ENCODE results near the gene TPST1. TPM values are rescaled to one million over a fixed set of nuclear protein-coding genes. Genes with fewer than 3 reads are reported as not detected.

Gene TPST1
- polyA plus RNA-seq, 2 donors, result 4.4 to 5.9 TPM

- Histone ChIP-seq H3K27ac (ENCODE audit: low read depth in 2 of 2, low read length in 1 of 2) (no peak overlapping the region), H3K36me3 (ENCODE audit: control insufficient read depth in 2 of 2, insufficient read depth in 2 of 2, low read length in 1 of 2) (no peaks in the 10 kb centered on the region), H3K4me1 (ENCODE audit: control insufficient read depth in 2 of 2, insufficient read depth in 2 of 2, low read length in 1 of 2) (peaks cover 2 to 3% of the 10 kb centered on the region in 2 donors), H3K27me3 (ENCODE audit: control insufficient read depth in 1 of 2, insufficient read depth in 2 of 2, low read length in 2 of 2) (no peaks in the 10 kb centered on the region), H3K9me3 (ENCODE audit: control insufficient read depth in 2 of 2, insufficient read depth in 1 of 2, low read depth in 1 of 2, low read length in 1 of 2) (no peaks in the 10 kb centered on the region), H3K4me3 (ENCODE audit: low read depth in 1 of 2, low read length in 2 of 2) (no peak overlapping the region)
- 90 to 93% methylated on average over 4 of the region's 4 CpGs for WGBS, 2 donors
Measured at GRCh38 chr7:66186991-66187390, 18.1 kb upstream of the TPST1 start.

- Histone ChIP-seq H3K27ac (ENCODE audit: low read depth in 2 of 2, low read length in 1 of 2) (peak overlapping the region in 1 of 2 donors; percentile 9), H3K4me1 (ENCODE audit: control insufficient read depth in 2 of 2, insufficient read depth in 2 of 2, low read length in 1 of 2) (peaks cover 2 to 3% of the 10 kb centered on the region in 2 donors), H3K27me3 (ENCODE audit: control insufficient read depth in 1 of 2, insufficient read depth in 2 of 2, low read length in 2 of 2) (no peaks in the 10 kb centered on the region), H3K4me3 (ENCODE audit: low read depth in 1 of 2, low read length in 2 of 2) (no peak overlapping the region), H3K9me3 (ENCODE audit: control insufficient read depth in 2 of 2, insufficient read depth in 1 of 2, low read depth in 1 of 2, low read length in 1 of 2) (no peaks in the 10 kb centered on the region), H3K36me3 (ENCODE audit: control insufficient read depth in 2 of 2, insufficient read depth in 2 of 2, low read length in 1 of 2) (no peaks in the 10 kb centered on the region)
- 8 to 21% methylated on average over 1 of the region's 1 CpG for WGBS, 2 donors
Measured at GRCh38 chr7:66187905-66188304, 17.2 kb upstream of the TPST1 start.

- Histone ChIP-seq H3K27me3 (ENCODE audit: control insufficient read depth in 1 of 2, insufficient read depth in 2 of 2, low read length in 2 of 2) (no peaks in the 10 kb centered on the region), H3K9me3 (ENCODE audit: control insufficient read depth in 2 of 2, insufficient read depth in 1 of 2, low read depth in 1 of 2, low read length in 1 of 2) (no peaks in the 10 kb centered on the region), H3K4me1 (ENCODE audit: control insufficient read depth in 2 of 2, insufficient read depth in 2 of 2, low read length in 1 of 2) (peaks cover 2 to 3% of the 10 kb centered on the region in 2 donors), H3K36me3 (ENCODE audit: control insufficient read depth in 2 of 2, insufficient read depth in 2 of 2, low read length in 1 of 2) (no peaks in the 10 kb centered on the region), H3K4me3 (ENCODE audit: low read depth in 1 of 2, low read length in 2 of 2) (no peak overlapping the region), H3K27ac (ENCODE audit: low read depth in 2 of 2, low read length in 1 of 2) (no peak overlapping the region)
- 92 to 97% methylated on average over 2 of the region's 2 CpGs for WGBS, 2 donors
Measured at GRCh38 chr7:66188645-66189044, 16.5 kb upstream of the TPST1 start.

GRCh38 chr7:66189695-66190503 lies 15.2 kb upstream of the TPST1 start:
- no peak overlapping the region for H3K4me3 ChIP-seq (ENCODE audit: low read depth in 1 of 2, low read length in 2 of 2)
- H3K27me3 ChIP-seq (ENCODE audit: control insufficient read depth in 1 of 2, insufficient read depth in 2 of 2, low read length in 2 of 2), result no peaks in the 10 kb centered on the region
- 62 to 76% methylated on average over 7 of the region's 7 CpGs for WGBS, 2 donors
- no peaks in the 10 kb centered on the region for H3K36me3 ChIP-seq (ENCODE audit: control insufficient read depth in 2 of 2, insufficient read depth in 2 of 2, low read length in 1 of 2)
- peaks cover 2 to 3% of the 10 kb centered on the region in 2 donors for H3K4me1 ChIP-seq (ENCODE audit: control insufficient read depth in 2 of 2, insufficient read depth in 2 of 2, low read length in 1 of 2)
- no peaks in the 10 kb centered on the region for H3K9me3 ChIP-seq (ENCODE audit: control insufficient read depth in 2 of 2, insufficient read depth in 1 of 2, low read depth in 1 of 2, low read length in 1 of 2)
- no peak overlapping the region for H3K27ac ChIP-seq (ENCODE audit: low read depth in 2 of 2, low read length in 1 of 2)

GRCh38 chr7:66190504-66190857 lies 14.7 kb upstream of the TPST1 start:
- H3K36me3 ChIP-seq (ENCODE audit: control insufficient read depth in 2 of 2, insufficient read depth in 2 of 2, low read length in 1 of 2), result no peaks in the 10 kb centered on the region
- no peaks in the 10 kb centered on the region for H3K9me3 ChIP-seq (ENCODE audit: control insufficient read depth in 2 of 2, insufficient read depth in 1 of 2, low read depth in 1 of 2, low read length in 1 of 2)
- peaks cover 2 to 3% of the 10 kb centered on the region in 2 donors for H3K4me1 ChIP-seq (ENCODE audit: control insufficient read depth in 2 of 2, insufficient read depth in 2 of 2, low read length in 1 of 2)
- H3K27ac ChIP-seq (ENCODE audit: low read depth in 2 of 2, low read length in 1 of 2), result no peak overlapping the region
- no peak overlapping the region for H3K4me3 ChIP-seq (ENCODE audit: low read depth in 1 of 2, low read length in 2 of 2)
- 61 to 78% methylated on average over 5 of the region's 5 CpGs for WGBS, 2 donors
- H3K27me3 ChIP-seq (ENCODE audit: control insufficient read depth in 1 of 2, insufficient read depth in 2 of 2, low read length in 2 of 2), result no peaks in the 10 kb centered on the region

- no peaks in the 10 kb centered on the region for H3K36me3 ChIP-seq (ENCODE audit: control insufficient read depth in 2 of 2, insufficient read depth in 2 of 2, low read length in 1 of 2)
- peaks cover 2 to 3% of the 10 kb centered on the region in 2 donors for H3K4me1 ChIP-seq (ENCODE audit: control insufficient read depth in 2 of 2, insufficient read depth in 2 of 2, low read length in 1 of 2)
- H3K27me3 ChIP-seq (ENCODE audit: control insufficient read depth in 1 of 2, insufficient read depth in 2 of 2, low read length in 2 of 2), result no peaks in the 10 kb centered on the region
- H3K9me3 ChIP-seq (ENCODE audit: control insufficient read depth in 2 of 2, insufficient read depth in 1 of 2, low read depth in 1 of 2, low read length in 1 of 2), result no peaks in the 10 kb centered on the region
- WGBS, 2 donors, result 67 to 77% methylated on average over 6 of the region's 6 CpGs
- no peak overlapping the region for H3K27ac ChIP-seq (ENCODE audit: low read depth in 2 of 2, low read length in 1 of 2)
- no peak overlapping the region for H3K4me3 ChIP-seq (ENCODE audit: low read depth in 1 of 2, low read length in 2 of 2)
Measured at GRCh38 chr7:66193146-66193725, 11.9 kb upstream of the TPST1 start.

GRCh38 chr7:66198469-66198868 lies 6.7 kb upstream of the TPST1 start:
- Histone ChIP-seq H3K4me3 (ENCODE audit: low read depth in 1 of 2, low read length in 2 of 2) (no peak overlapping the region), H3K4me1 (ENCODE audit: control insufficient read depth in 2 of 2, insufficient read depth in 2 of 2, low read length in 1 of 2) (no peaks in the 10 kb centered on the region), H3K27me3 (ENCODE audit: control insufficient read depth in 1 of 2, insufficient read depth in 2 of 2, low read length in 2 of 2) (no peaks in the 10 kb centered on the region), H3K27ac (ENCODE audit: low read depth in 2 of 2, low read length in 1 of 2) (no peak overlapping the region), H3K36me3 (ENCODE audit: control insufficient read depth in 2 of 2, insufficient read depth in 2 of 2, low read length in 1 of 2) (no peaks in the 10 kb centered on the region), H3K9me3 (ENCODE audit: control insufficient read depth in 2 of 2, insufficient read depth in 1 of 2, low read depth in 1 of 2, low read length in 1 of 2) (no peaks in the 10 kb centered on the region)
- 31 to 48% methylated on average over 2 of the region's 2 CpGs for WGBS, 2 donors

GRCh38 chr7:66198956-66199355 lies 6.2 kb upstream of the TPST1 start:
- Histone ChIP-seq H3K27ac (ENCODE audit: low read depth in 2 of 2, low read length in 1 of 2) (no peak overlapping the region), H3K36me3 (ENCODE audit: control insufficient read depth in 2 of 2, insufficient read depth in 2 of 2, low read length in 1 of 2) (no peaks in the 10 kb centered on the region), H3K9me3 (ENCODE audit: control insufficient read depth in 2 of 2, insufficient read depth in 1 of 2, low read depth in 1 of 2, low read length in 1 of 2) (no peaks in the 10 kb centered on the region), H3K4me1 (ENCODE audit: control insufficient read depth in 2 of 2, insufficient read depth in 2 of 2, low read length in 1 of 2) (no peaks in the 10 kb centered on the region), H3K4me3 (ENCODE audit: low read depth in 1 of 2, low read length in 2 of 2) (no peak overlapping the region), H3K27me3 (ENCODE audit: control insufficient read depth in 1 of 2, insufficient read depth in 2 of 2, low read length in 2 of 2) (no peaks in the 10 kb centered on the region)
- WGBS, 2 donors, result 86 to 91% methylated on average over 4 of the region's 4 CpGs

GRCh38 chr7:66202441-66202840 lies 2.7 kb upstream of the TPST1 start:
- H3K36me3 ChIP-seq (ENCODE audit: control insufficient read depth in 2 of 2, insufficient read depth in 2 of 2, low read length in 1 of 2), result no peaks in the 10 kb centered on the region
- H3K4me3 ChIP-seq (ENCODE audit: low read depth in 1 of 2, low read length in 2 of 2), result no peak overlapping the region
- 61 to 65% methylated on average over 8 of the region's 8 CpGs for WGBS, 2 donors
- H3K27me3 ChIP-seq (ENCODE audit: control insufficient read depth in 1 of 2, insufficient read depth in 2 of 2, low read length in 2 of 2), result no peaks in the 10 kb centered on the region
- H3K27ac ChIP-seq (ENCODE audit: low read depth in 2 of 2, low read length in 1 of 2), result no peak overlapping the region
- H3K9me3 ChIP-seq (ENCODE audit: control insufficient read depth in 2 of 2, insufficient read depth in 1 of 2, low read depth in 1 of 2, low read length in 1 of 2), result no peaks in the 10 kb centered on the region
- peaks cover 0 to 6% of the 10 kb centered on the region in 2 donors for H3K4me1 ChIP-seq (ENCODE audit: control insufficient read depth in 2 of 2, insufficient read depth in 2 of 2, low read length in 1 of 2)

- peak overlapping the region in 1 of 2 donors; percentile 66 for H3K27ac ChIP-seq (ENCODE audit: low read depth in 2 of 2, low read length in 1 of 2)
- H3K4me1 ChIP-seq (ENCODE audit: control insufficient read depth in 2 of 2, insufficient read depth in 2 of 2, low read length in 1 of 2), result peaks cover 0 to 6% of the 10 kb centered on the region in 2 donors
- WGBS, 2 donors, result 3 to 4% methylated on average over 22 of the region's 22 CpGs
- no peaks in the 10 kb centered on the region for H3K27me3 ChIP-seq (ENCODE audit: control insufficient read depth in 1 of 2, insufficient read depth in 2 of 2, low read length in 2 of 2)
- peaks cover 0 to 4% of the 10 kb centered on the region in 2 donors for H3K36me3 ChIP-seq (ENCODE audit: control insufficient read depth in 2 of 2, insufficient read depth in 2 of 2, low read length in 1 of 2)
- H3K9me3 ChIP-seq (ENCODE audit: control insufficient read depth in 2 of 2, insufficient read depth in 1 of 2, low read depth in 1 of 2, low read length in 1 of 2), result no peaks in the 10 kb centered on the region
- peak overlapping the region; percentile 70 to 99 for H3K4me3 ChIP-seq (ENCODE audit: low read depth in 1 of 2, low read length in 2 of 2)
Measured at GRCh38 chr7:66205741-66206090, 582 bp downstream of the TPST1 start.

Measured in esophagus (tissue), 2 donors.